MM.1S (cell line): ENCODE measurements around the gene LOXHD1.

Source experiments
- CTCF ChIP-seq: fragments of 300-600 bp; sonication (generic); IDR thresholded peaks from 2 replicates; pipeline ENCODE4 v1.5.1; 2016; ENCODE audit warnings: antibody characterized with exemption, low read length, mixed read lengths
- EZH2 ChIP-seq: fragments of 300-600 bp; sonication (generic); optimal IDR thresholded peaks from 2 replicates; pipeline ENCODE3; 2017; ENCODE audit warnings: low read depth, mild to moderate bottlenecking, antibody characterized with exemption, low read length, mixed read lengths
- EZH2phosphoT487 ChIP-seq: fragments of 300-600 bp; sonication (generic); IDR thresholded peaks from 2 replicates; pipeline ENCODE4 v1.6.1; 2018; ENCODE audit warnings: antibody characterized with exemption, low read length

- no peak for TF ChIP-seq CTCF
- TF ChIP-seq EZH2phosphoT487: no peak
- no peak for TF ChIP-seq EZH2
Measured at GRCh38 chr18:46559296-46559695, 97.7 kb downstream of the LOXHD1 start.
